GM18858 (cell line): ENCODE results near the gene ATG7.

Experiments
- ATAC-seq: cut with Tn5 transposase; IDR thresholded peaks from one replicate; pipeline ENCODE4 v1.9.1; 2021; ENCODE audit not compliant: unreplicated experiment

Gene ATG7

GRCh38 chr3:11534011-11534792, 262.0 kb downstream of the ATG7 start:
- no peak for ATAC-seq

- no peak for ATAC-seq
Observed at GRCh38 chr3:11534793-11535101, 262.6 kb downstream of the ATG7 start.

GRCh38 chr3:11535243-11535960, 263.2 kb downstream of the ATG7 start:
- ATAC-seq = no peak

GRCh38 chr3:11536132-11536935, 264.1 kb downstream of the ATG7 start:
- no peak for ATAC-seq

- no peak for ATAC-seq
Observed at GRCh38 chr3:11536936-11537612, 264.9 kb downstream of the ATG7 start.

GRCh38 chr3:11538581-11538980, 266.4 kb downstream of the ATG7 start:
- ATAC-seq = no peak

GRCh38 chr3:11539218-11539617, 267.0 kb downstream of the ATG7 start:
- no peak for ATAC-seq

GRCh38 chr3:11539677-11540076, 267.5 kb downstream of the ATG7 start:
- ATAC-seq = no peak

GRCh38 chr3:11541321-11542303, 269.4 kb downstream of the ATG7 start:
- ATAC-seq = no peak

- no peak for ATAC-seq
Observed at GRCh38 chr3:11542551-11542950, 270.4 kb downstream of the ATG7 start.

GRCh38 chr3:11543141-11543947, 271.1 kb downstream of the ATG7 start:
- ATAC-seq = no peak

GRCh38 chr3:11543948-11544387, 271.8 kb downstream of the ATG7 start:
- no peak for ATAC-seq

- no peak for ATAC-seq
Observed at GRCh38 chr3:11544412-11545181, 272.4 kb downstream of the ATG7 start.

- no peak for ATAC-seq
Observed at GRCh38 chr3:11545186-11545851, 273.1 kb downstream of the ATG7 start.

GRCh38 chr3:11546657-11547302, 274.6 kb downstream of the ATG7 start:
- ATAC-seq = no peak

GRCh38 chr3:11547498-11547897, 275.3 kb downstream of the ATG7 start:
- ATAC-seq = no peak

- ATAC-seq = no peak
Observed at GRCh38 chr3:11548721-11549131, 276.5 kb downstream of the ATG7 start.
